Measurements from ENCODE around the gene TASOR2.

Gene TASOR2, protein sequence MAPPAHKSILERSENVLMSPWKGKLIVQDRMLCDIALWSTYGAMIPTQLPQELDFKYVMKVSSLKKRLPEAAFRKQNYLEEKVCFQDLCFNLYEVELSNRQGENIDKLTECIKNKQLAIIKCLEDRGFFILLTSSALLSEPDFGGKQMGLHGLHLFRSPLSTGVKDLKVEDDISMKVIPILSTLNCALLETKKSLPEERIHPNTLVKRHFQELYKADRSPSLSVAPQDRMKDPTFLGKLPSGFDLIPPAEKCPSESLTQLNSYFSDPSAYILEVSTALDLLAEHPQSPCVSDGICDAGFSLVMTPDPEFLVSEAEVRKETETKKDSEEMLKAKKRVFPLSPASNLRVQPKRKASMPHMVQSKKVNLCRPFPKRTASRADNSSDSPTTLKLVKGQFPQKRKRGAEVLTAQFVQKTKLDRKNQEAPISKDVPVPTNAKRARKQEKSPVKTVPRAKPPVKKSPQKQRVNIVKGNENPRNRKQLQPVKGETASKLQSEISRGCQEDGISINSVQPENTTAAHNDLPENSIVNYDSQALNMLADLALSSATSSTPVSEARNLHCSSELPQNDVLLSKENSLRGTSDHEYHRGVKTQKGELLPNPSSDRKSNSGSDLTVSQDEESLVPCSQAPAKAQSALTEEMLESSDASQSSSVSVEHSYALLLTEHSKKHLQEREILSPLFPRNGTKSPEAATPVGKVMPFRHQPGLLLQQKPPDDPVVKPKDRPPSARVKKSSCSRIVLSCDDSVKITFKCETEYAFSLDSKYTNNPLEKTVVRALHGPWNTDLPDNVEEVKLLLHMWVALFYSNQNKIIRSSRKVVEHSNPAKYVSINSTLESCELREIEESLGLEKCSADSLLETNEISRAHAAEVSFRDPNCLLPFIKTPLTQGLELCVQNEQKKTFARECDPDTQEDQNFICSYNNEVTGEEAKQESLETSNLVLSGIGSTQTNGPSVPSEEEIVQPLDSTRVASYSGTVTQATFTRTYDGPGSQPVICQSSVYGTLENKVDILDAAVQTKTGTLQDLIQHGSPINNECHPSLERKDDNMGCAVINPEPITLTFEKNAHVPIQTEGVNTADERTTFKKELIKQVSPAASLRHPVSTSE (N-terminal part only)

DNA sequence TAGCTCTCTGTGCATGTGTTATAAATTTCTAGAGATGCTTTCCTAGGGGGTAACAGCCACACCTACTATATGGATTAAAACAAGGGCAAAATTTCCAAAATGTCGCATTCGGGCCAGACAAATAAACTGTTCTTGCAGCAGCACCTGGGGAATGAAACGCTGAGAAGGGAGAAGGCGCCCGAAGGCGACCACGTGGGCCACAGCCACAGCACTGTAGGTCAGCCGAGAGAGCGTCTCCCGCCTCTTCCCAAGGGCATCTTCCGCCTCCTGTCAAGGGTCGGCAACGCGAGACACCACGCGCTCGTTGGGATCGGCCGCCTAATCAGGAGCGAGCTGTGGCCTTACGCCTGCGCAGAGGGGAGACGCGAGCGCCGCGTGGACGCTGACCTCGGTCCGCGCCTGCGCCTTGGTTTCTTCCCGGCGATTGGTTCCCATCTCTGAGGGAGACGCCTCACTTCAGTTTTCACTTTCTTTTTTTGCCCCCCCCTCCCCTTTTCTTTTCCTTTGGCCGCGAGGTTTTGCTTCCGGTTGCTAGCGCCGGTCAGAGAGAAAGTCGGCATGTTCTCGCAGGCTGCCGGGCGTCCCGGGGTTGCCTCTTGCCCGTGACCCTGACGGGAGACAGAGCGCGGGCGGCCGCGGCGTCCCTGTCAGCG lies at the start of gene TASOR2:
Gene TASOR2, plus strand, starts transcription at position 521 of the 653 bp plus-strand sequence. CDS start 35,805 bp downstream, outside the sequence.
- peak; percentile 94 to 97 for DNase-seq (ENCODE audit: low read depth in 2 of 2)

DNA sequence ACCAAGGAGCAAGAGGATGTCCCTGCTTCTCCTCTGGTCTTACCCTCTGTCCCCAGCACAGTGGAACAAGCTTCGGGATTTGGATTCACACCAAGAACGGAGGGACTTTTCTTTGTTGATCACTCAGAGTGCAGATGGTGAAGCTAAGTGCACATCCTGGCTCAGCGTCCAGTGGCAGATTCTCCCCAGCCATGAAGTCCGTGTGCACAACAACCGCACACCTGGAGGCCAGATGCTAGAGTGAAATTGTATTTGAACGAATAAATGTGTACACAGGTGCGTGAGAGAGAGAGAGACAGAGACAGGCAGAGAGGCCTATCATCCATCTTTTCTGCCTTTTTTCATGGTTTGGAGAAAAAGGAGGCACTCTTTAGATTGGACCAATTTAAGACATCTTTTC lies 49.7 kb upstream of the TASOR2 start:
- DNase-seq (ENCODE audit: low read depth in 2 of 2), result no peak

DNA sequence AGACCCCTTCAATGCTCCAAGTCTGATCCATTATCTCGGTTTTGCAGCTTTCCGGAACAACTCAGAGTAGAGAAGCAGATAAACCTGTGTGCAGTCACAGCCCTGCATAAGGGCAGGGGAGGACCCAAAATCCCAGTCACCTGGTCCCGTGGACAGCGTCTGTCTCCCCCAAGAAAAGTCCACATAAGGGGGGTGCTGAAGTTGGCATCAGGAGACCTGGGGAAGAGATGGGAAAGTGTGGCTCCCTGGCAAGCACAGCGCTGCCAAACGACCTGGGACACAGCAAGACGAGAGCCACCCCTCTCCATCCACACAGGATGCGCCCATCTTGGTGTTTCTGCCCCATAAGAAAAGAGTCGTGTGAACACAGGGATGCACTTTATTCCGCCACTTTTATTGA lies 46.1 kb upstream of the TASOR2 start:
- no peak for DNase-seq (ENCODE audit: low read depth in 2 of 2)

DNA sequence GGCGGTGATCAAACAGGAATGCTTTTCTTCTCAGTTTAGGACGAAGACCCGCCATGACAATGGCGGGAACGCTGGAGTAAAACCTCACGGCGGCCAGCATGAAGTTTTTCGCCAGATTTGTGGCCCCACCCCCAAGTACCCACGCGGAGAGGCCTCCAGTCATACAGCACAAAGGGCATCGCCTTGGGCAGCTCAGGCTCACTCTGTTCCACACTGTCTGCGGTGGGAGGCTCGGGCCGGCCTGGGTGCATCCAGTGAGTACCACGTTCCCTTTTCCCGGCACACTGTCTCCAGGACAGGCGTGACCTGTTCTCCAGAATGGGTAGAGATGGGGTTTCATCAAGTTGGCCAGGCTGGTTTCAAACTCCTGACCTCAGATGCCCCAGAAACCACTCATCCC lies 45.6 kb upstream of the TASOR2 start:
- DNase-seq (ENCODE audit: low read depth in 2 of 2), result no peak

DNA sequence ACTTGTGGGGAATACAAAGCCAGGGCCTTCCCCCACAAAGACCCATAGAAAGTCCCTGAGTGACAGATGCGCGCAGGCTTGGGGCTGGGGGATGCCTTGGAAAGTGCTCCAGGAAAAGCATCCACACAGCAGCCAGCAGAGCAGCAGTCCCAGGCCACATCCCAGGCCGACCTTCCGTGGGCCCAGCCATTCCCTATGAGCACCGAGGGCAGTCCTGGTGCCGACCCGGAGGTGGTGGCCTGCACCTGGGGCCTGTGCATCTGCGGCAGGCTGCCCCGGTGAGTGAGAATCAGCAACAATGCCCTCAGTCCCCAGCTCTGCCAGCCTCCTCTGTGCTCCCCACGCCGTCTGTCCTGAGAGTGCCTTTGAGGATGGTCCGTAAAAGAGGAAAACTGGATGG lies 44.6 kb upstream of the TASOR2 start:
- no peak for DNase-seq (ENCODE audit: low read depth in 2 of 2)

DNA sequence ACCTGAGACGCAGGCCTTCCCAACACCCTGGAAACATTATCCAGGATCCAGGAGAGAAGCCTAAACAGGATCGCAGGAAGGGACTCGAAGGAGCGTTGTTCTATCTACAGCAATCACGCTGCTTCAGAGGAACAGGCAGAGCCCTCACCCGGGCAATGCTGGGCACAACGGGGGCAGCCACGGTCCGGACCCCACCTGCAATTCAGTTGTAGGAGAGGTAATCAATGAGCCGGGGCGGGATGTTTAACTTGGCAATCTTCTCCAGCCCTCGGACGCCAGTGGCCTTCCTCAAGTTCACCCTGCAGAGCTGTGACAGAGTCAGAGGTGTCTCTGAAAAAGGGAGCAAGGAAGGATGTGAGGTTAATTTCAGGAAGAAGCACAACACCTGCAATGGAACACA lies 44.1 kb upstream of the TASOR2 start:
- no peak for DNase-seq (ENCODE audit: low read depth in 2 of 2)

DNA sequence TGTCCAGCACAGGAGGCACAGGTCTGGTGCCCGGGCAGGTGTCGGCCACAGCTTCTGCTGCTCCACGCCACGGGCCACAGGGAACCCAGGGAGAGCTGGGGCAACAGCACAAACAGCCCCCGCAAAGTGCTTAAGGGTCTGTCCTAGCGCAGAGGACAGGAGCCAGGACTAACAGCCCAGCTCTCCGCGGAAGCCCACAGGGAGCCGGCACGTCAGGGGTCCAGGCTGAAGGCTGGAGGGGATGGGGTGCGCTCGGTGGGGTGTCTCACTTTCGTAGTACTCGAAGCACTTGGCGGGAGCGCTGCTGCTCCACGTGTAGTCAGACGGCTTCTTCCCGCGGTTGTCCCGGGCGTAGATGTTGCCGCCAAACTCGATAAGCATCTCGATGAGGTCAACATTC lies 43.1 kb upstream of the TASOR2 start:
- no peak for DNase-seq (ENCODE audit: low read depth in 2 of 2)

DNA sequence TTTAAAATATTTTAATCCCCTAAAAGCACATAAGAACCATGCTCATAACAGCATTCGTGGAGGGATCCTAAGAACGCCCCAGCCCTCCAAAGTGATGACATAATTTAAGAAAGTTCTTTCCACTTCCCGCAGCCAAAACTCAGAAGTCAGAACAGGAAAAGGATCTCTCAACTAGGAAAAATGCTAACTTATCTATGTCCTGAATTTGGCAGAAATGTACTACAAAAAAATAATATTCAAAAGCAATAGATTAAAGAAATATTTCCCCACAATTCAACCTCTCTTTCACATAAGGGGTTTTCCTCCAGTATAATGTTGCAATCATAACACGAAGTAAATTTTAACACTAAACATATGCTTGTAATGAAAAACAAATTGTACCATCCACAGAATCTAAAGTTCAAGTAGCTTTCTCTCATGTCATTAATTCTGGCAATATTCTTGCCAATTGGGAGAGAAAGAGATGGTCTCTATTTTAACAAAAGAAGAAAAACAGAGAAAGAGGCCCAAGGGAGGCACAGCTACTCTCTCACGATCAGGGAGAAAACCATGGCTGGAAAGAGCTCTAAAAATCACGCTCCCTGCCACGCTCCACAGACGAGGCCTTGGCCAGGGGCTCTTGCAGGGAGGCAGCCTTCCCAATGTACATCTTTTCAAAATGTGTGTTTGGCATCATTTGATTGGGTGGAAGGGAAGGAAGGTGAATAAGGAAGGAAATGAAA lies 41.1 kb upstream of the TASOR2 start:
- no peak for DNase-seq (ENCODE audit: low read depth in 2 of 2)

DNA sequence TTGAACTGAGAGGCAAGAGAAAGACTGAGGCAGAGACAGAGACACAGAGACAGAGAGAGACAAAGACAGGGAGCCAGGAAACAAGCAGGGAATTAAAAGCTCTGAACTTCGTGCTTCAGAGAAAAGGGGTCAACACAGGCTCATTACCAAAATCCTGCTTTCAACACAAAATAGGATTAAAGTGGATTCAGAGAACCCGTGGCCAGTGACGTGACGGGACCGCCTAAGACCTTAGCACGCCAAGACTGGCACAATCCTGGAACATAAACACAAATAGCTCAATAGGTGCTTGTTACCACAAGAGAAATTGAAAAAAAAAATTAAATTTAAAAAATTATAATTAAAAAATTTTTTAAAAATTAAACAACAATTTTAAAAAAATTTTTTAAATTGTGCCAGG lies 39.7 kb upstream of the TASOR2 start:
- no peak for DNase-seq (ENCODE audit: low read depth in 2 of 2)

DNA sequence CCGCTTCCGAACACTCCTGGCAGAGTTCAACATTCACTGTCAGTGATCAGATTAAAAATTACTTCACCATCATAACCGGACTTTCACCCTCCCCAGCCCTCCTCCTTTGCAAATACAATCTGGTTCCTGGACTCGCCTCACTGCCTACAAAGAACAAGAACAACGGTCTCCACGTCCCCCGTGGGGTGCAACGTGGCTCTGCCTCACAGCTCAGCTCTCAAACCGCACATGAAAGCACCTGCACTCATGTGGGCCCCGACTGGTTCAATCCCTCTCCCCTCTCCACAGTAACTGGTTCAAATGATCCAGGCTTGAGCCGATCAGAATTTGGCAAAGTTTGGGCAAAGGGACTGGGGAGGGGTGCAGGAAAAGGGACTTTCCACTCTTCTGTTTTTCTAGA lies 39.3 kb upstream of the TASOR2 start:
- DNase-seq (ENCODE audit: low read depth in 2 of 2), result no peak

DNA sequence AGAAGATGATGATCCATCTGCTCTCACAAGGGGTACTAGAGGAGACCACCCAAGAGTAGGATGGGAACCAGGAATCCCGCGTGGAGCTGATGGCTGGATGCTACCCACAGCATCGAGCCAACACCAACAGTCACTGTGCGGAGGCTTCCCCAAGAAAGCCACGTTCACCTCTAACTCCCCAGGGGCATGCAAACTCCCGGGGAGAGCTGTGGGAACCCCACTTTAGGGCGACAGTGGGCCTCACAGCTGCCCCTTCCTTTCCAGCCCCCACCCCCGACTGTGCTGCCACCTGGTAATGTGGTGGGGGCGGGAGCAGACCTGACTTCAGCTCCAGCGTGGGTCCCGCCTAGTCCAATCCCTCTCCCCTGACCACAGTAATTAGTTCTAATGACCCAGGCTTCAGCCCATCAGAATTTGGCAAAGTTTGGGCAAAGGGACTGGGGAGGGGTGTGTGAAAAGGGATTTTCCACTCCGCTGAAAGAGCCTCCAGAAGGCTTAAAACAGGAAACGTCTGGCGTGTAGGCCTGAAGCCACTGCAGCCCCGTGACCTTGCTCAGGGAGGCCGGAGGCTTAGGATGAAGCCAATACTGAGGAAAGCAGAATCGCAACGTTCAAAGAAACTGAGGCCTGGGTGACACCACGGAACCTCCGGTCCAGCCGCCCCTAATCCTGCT lies 38.6 kb upstream of the TASOR2 start:
- DNase-seq (ENCODE audit: low read depth in 2 of 2), result no peak

DNA sequence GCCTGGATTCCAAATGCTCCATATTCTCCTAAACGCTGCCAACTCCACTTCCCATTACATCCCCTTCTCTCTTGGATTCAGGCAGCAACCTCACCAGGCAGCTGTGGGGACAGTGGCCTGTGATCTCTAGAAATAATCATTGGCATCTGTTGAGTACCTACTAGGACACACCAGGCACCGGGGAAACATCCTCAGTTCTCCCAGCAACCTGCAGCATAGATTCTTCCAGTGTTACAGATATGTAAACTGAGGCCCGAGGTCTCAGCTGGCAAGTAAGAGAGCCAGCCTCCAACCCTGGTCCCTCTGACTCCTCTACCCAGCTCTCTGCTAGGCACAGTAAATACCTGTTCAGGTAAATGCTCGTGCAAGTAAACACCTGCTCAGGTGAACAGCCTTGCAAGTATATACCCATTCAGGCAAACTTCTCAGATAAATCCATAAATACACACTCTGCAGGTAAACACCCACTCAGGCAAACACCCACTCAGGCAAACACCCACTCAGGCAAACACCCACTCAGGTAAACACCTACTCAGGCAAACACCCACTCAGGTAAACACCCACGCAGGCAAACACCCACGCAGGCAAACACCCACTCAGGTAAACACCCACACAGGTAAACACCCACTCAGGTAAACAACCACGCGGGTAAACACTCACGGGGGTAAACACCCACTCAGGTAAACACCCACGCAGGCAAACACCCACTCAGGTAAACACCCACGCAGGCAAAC lies 37.0 kb upstream of the TASOR2 start:
- DNase-seq (ENCODE audit: low read depth in 2 of 2), result no peak

DNA sequence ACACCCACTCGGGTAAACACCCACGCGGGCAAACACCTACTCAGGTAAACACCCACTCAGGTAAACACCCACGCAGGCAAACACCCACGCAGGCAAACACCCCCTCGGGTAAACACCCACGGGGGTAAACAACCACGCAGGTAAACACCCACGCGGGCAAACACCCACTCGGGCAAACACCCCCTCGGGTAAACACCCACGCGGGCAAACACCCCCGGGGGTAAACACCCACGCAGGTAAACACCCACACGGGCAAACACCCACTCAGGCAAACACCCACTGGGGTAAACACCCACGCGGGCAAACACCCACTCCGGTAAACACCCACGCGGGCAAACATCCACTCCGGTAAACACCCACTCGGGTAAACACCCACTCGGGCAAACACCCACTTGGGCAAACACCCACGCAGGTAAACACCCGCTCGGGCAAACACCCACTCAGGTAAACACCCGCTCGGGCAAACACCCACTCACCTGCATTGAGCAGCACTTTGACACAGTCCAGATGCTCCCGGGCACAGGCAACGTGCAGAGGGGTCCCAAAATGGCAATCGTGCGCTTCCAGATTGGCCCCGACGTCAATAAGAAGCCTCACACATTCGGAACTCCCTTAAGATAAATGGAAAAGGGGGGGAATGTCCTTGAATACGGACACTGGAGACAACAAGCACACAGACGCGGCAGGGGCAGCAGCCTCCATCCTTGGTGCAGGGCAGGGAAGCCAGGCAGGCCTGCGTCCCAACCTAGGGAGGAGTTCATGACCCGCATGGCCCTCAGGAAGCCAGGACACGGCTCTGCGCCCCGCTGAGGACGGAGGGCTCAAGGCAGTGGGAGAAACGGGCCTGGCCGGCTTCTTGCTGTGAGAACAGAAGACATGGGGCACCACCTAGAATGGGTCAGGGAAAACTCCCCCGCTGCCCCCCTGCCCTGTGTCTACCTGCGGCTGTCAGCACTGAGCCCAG lies 35.9 kb upstream of the TASOR2 start:
- DNase-seq (ENCODE audit: low read depth in 2 of 2), result no peak

DNA sequence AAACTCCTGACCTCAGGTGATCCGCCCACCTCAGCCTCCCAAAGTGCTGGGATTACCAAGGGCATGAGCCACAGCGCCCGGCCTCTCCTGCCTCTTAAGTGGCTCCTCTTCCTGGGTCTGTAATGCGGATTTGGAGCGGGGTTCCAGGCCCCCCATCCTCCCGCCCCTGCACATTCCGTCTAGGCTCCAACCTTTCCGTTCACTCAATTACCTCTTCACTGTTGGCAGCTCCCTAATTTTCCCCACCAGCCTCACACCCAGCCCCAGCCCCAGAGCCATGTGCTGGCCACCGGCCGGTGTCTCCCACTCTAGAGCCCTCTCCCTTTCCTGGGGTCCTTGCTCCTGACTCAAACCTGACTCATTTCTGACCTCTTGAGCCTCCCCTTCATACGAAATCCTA lies 34.9 kb upstream of the TASOR2 start:
- no peak for DNase-seq (ENCODE audit: low read depth in 2 of 2)

DNA sequence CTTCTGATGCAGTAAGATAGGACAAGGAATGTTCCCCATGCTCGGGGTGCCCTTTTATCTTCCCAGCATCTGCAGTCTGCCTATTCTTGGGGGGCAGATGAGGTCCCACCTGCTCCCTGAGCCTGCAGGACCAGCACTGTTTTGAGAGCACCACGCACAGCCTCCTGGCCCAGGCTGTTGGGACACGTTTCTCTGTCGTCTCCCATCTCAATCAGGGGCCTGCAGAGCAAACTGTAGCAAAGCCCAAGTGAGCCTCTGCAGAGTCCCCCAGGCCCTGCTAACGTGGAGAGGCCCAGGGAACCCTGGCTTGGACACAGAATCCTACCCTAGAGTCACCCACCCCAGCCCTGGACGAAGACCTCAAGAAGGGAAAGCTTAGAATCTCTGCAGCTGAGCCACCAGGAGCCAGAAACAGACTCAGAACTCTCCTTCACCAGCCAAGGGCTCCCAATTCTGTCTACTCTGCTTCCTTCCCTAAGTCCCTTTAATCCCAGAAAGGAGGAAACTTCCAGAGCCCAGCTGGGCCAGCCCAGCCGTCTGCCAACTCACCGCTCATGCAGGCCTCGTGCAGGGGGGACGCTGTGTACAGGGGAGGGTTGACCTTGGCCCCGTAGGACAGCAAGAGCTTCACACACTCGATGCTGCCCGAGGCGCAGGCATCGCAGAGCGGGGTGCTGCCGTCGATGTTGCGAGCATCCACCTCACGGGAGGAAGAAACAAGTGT lies 33.8 kb upstream of the TASOR2 start:
- DNase-seq (ENCODE audit: low read depth in 2 of 2), result no peak

DNA sequence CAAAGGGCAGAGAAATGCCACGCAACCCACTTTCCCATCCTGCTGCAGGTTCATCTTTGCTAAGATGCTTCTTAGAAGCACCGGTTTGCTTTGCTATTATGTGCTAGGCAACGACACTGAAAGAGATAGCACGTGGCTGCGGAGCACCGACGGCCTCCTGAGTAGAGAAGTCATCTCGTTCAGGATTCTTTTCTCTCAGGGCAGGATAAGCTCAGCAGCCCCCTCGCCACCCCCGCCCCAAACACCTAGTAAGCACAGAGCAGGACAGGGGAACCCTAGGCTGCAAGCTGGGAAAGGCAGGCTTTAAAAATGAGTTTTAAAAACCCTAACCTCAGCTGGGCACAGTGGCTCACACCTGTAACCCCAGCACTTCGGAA lies 33.3 kb upstream of the TASOR2 start:
- DNase-seq (ENCODE audit: low read depth in 2 of 2), result no peak

DNA sequence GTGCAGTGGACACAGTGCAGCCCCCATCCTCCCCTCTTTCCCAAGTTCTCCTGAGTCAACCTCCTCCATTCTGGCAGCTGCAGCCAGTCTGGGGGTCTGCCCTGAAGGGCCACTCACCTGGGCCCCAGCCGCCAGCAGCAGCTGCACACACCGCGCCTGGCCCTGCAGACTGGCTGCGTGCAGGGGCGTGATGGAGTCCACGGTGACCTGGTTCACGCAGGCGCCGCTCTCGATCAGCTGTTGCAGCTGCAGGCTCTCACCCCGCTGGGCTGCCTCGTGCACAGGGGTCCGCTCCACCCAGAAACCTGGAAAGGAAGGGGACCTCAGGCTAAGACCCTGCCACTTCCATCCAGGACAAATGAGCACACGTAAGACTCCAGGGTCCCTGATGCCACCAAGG lies 31.9 kb upstream of the TASOR2 start:
- DNase-seq (ENCODE audit: low read depth in 2 of 2), result no peak

DNA sequence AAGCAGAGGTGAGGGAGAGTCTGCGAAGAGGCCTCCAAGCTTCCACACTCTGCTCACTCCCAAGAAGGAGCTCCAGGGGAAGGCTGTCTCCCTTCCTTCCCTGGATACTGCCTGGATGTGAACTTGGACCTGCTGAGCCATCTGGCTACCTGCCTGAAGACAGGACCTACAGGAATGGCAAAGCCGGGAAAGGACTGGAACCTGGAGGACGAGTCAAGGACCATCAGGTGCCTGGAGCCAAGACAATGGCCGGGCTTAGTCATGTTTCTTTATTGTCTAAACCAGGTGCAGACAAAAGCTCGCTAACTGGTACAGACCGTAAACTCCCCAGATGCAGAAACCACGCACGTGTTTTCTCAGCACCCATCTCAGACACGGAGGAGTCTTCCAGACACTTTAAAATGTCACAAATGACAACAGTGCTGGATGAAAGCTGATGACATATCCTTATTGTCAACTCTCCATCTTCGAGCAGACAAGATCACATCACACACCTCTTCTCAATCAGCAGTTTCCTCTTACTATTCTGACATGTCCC lies 30.4 kb upstream of the TASOR2 start:
- no peak for DNase-seq (ENCODE audit: low read depth in 2 of 2)
